OCI-LY1 (cell line): ENCODE results near the gene IMPA2.

Experiments
- H2AFZ ChIP-seq: fragments of 200-600 bp; sonication (generic), shearing (Covaris generic); 2 replicates; pipeline ENCODE4 v1.6.0; 2014; ENCODE audit warnings: antibody characterized with exemption, mild to moderate bottlenecking, low read length
- H3F3A ChIP-seq: fragments of 200-600 bp; sonication (generic), shearing (Covaris generic); 2 replicates; pipeline ENCODE4 v1.6.0; 2014; ENCODE audit warnings: mild to moderate bottlenecking, antibody characterized with exemption, low read length, moderate library complexity; ENCODE audit not compliant: insufficient read depth
- H3K27ac ChIP-seq: fragments of 200-600 bp; sonication (generic); 2 replicates; pipeline ENCODE4 v1.5.1; 2014; ENCODE audit warnings: low read length, mixed run types, mild to moderate bottlenecking, low read depth; ENCODE audit not compliant: poor library complexity, severe bottlenecking
- H3K27me3 ChIP-seq: fragments of 200-600 bp; sonication (generic); 2 replicates; pipeline ENCODE4 v1.6.0; 2014; ENCODE audit warnings: antibody characterized with exemption, mild to moderate bottlenecking, low read length, moderate library complexity; ENCODE audit not compliant: insufficient read depth
- H3K36me3 ChIP-seq: fragments of 200-600 bp; sonication (generic); 2 replicates; pipeline ENCODE4 v1.6.1; 2014; ENCODE audit warnings: mild to moderate bottlenecking, antibody characterized with exemption, low read length, moderate library complexity, mixed read lengths; ENCODE audit not compliant: insufficient read depth
- H3K4me1 ChIP-seq: fragments of 200-600 bp; sonication (generic); 2 replicates; pipeline ENCODE4 v1.5.1; 2014; ENCODE audit warnings: mild to moderate bottlenecking, low read length, moderate library complexity; ENCODE audit not compliant: insufficient read depth, severe bottlenecking
- H3K4me2 ChIP-seq: fragments of 200-600 bp; sonication (generic), shearing (Covaris generic); 2 replicates; pipeline ENCODE4 v1.6.1; 2014; ENCODE audit warnings: low read length
- H3K4me3 ChIP-seq: fragments of 200-600 bp; sonication (generic); 2 replicates; pipeline ENCODE4 v1.5.1; 2014; ENCODE audit warnings: low read length, low read depth, mild to moderate bottlenecking, mixed read lengths; ENCODE audit not compliant: poor library complexity, severe bottlenecking
- H3K79me2 ChIP-seq: fragments of 200-600 bp; shearing (Covaris generic); 2 replicates; pipeline ENCODE4 v1.6.1; 2016; ENCODE audit warnings: mixed run types, low read length, mixed read lengths; ENCODE audit not compliant: insufficient read depth
- H3K9ac ChIP-seq: fragments of 200-600 bp; sonication (generic), shearing (Covaris generic); 2 replicates; pipeline ENCODE4 v1.6.1; 2014; ENCODE audit warnings: mild to moderate bottlenecking, low read length, mixed read lengths
- H3K9me2 ChIP-seq: fragments of 200-600 bp; sonication (generic), shearing (Covaris generic); 2 replicates; pipeline ENCODE4 v1.6.1; 2014; ENCODE audit warnings: low read depth, mild to moderate bottlenecking, low read length, mixed read lengths
- H3K9me3 ChIP-seq: fragments of 200-600 bp; shearing (Covaris generic); 2 replicates; pipeline ENCODE4 v1.6.1; 2014; ENCODE audit warnings: low read length, mixed read lengths
- H4K20me1 ChIP-seq: fragments of 200-600 bp; sonication (generic), shearing (Covaris generic); 2 replicates; pipeline ENCODE4 v1.6.0; 2016; ENCODE audit warnings: mild to moderate bottlenecking, low read length; ENCODE audit not compliant: insufficient read depth
- EZH2 ChIP-seq: fragments of 200-600 bp; sonication (generic), shearing (Covaris generic); IDR thresholded peaks from 2 replicates; pipeline ENCODE4 v1.8.0; 2017; ENCODE audit warnings: borderline replicate concordance, mixed run types, mild to moderate bottlenecking, antibody characterized with exemption, low read length, moderate library complexity, mixed read lengths
- TF ChIP-seq, protein P1 (sequence below): fragments of 200-600 bp; sonication (generic), shearing (Covaris generic); IDR thresholded peaks from 2 replicates; pipeline ENCODE4 v1.5.1; 2017; ENCODE audit warnings: mild to moderate bottlenecking, antibody characterized with exemption, low read length, moderate library complexity, mixed read lengths

IMPA2 gene

GRCh38 chr18:11951390-11951851 lies 29.9 kb upstream of the IMPA2 start:
- H4K20me1 ChIP-seq: no peaks in the 10 kb centered on the region
- H3K9me2 ChIP-seq: no peaks in the 10 kb centered on the region
- no peaks in the 10 kb centered on the region for H3K36me3 ChIP-seq

DNA sequence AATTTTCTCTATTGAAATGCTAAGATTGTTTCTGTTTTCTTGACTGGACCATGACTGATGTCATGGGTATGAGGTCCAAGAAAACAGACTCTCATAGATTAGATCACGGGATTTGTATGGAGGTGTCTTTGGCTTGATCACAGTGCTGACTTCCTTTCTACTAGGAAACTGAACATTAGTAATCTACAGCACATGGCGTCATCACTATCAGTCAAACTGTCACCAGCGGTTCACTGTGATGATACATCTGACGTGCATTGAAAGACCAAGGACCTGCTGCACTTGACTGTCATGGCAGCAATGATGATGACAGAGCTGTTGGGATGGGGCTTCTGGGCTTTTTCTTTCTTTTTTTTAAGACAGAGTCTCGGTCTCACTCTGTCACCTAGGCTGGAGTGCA lies 28.2 kb upstream of the IMPA2 start:
- Histone ChIP-seq H2AFZ (no peak overlapping the region), H3K9ac (no peak overlapping the region), H3K4me1 (no peaks in the 10 kb centered on the region), H3F3A (no peaks in the 10 kb centered on the region), H3K9me2 (no peaks in the 10 kb centered on the region), H3K4me2 (no peak overlapping the region), H4K20me1 (no peaks in the 10 kb centered on the region), H3K9me3 (peaks cover 9% of the 10 kb centered on the region; the same call in 1 of the 2 replicates), H3K27me3 (peaks cover 5% of the 10 kb centered on the region; the same call in 1 of the 2 replicates), H3K79me2 (no peaks in the 10 kb centered on the region), H3K27ac (no peak overlapping the region), H3K36me3 (no peaks in the 10 kb centered on the region), H3K4me3 (no peak overlapping the region)
- TF ChIP-seq, protein P1, sequence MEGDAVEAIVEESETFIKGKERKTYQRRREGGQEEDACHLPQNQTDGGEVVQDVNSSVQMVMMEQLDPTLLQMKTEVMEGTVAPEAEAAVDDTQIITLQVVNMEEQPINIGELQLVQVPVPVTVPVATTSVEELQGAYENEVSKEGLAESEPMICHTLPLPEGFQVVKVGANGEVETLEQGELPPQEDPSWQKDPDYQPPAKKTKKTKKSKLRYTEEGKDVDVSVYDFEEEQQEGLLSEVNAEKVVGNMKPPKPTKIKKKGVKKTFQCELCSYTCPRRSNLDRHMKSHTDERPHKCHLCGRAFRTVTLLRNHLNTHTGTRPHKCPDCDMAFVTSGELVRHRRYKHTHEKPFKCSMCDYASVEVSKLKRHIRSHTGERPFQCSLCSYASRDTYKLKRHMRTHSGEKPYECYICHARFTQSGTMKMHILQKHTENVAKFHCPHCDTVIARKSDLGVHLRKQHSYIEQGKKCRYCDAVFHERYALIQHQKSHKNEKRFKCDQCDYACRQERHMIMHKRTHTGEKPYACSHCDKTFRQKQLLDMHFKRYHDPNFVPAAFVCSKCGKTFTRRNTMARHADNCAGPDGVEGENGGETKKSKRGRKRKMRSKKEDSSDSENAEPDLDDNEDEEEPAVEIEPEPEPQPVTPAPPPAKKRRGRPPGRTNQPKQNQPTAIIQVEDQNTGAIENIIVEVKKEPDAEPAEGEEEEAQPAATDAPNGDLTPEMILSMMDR: no peak
- no peak for TF ChIP-seq EZH2

More at GRCh38 chr18:11951390-11951851, 29.9 kb upstream of the IMPA2 start:
- no peaks in the 10 kb centered on the region; the same call in 1 of the 2 replicates for H3K9me3 ChIP-seq
- H3K4me1 ChIP-seq: peaks cover 11% of the 10 kb centered on the region
- H3K27ac ChIP-seq: no peak overlapping the region
- no peak overlapping the region for H3K4me2 ChIP-seq
- no peak overlapping the region for H3K4me3 ChIP-seq
- H3K27me3 ChIP-seq: no peaks in the 10 kb centered on the region
- no peaks in the 10 kb centered on the region for H3F3A ChIP-seq
- H2AFZ ChIP-seq: no peak overlapping the region
- TF ChIP-seq, protein P1: no peak
- no peak for TF ChIP-seq EZH2
- no peaks in the 10 kb centered on the region for H3K79me2 ChIP-seq
- no peak overlapping the region for H3K9ac ChIP-seq

- Histone ChIP-seq H3K4me3 (no peak overlapping the region), H3K9me3 (peaks cover 9% of the 10 kb centered on the region; the same call in 1 of the 2 replicates), H3K27ac (no peak overlapping the region), H3K36me3 (no peaks in the 10 kb centered on the region), H3K9me2 (no peaks in the 10 kb centered on the region), H2AFZ (no peak overlapping the region), H3K4me1 (no peaks in the 10 kb centered on the region), H3K4me2 (no peak overlapping the region), H3K79me2 (no peaks in the 10 kb centered on the region), H3K9ac (no peak overlapping the region), H4K20me1 (no peaks in the 10 kb centered on the region), H3K27me3 (peaks cover 5% of the 10 kb centered on the region; the same call in 1 of the 2 replicates), H3F3A (no peaks in the 10 kb centered on the region)
- no peak for TF ChIP-seq EZH2
- TF ChIP-seq, protein P1: no peak
These were observed 25.9 kb upstream of the IMPA2 start for GRCh38 chr18:11955239-11956029.
